HepG2 (cell line): ENCODE measurements around the gene MMP12.

Experiments
- ATF3 ChIP-seq: sonication (generic); formaldehyde crosslinking; IDR thresholded peaks from 2 replicates; pipeline ENCODE4 v1.4.0; 2020; ENCODE audit warnings: missing genetic modification reagents
- CERS6 ChIP-seq: sonication (generic); formaldehyde crosslinking; IDR thresholded peaks from 2 replicates; pipeline ENCODE4 v1.5.0; 2020; ENCODE audit warnings: missing genetic modification reagents
- FOXA1 ChIP-seq, 2 experiments: fragments of 450-650 bp in 1 of 2; sonication (generic) in 1 of 2; formaldehyde crosslinking in 1 of 2; IDR thresholded peaks; 2 replicates each; pipeline versions ENCODE4 v1.4.0 to v1.6.1; 2016 to 2020; ENCODE audit warnings: missing genetic modification reagents in 1 of 2
- HIC2 ChIP-seq: sonication (generic); formaldehyde crosslinking; IDR thresholded peaks from 2 replicates; pipeline ENCODE4 v1.9.0; 2022; ENCODE audit warnings: low read depth, missing genetic modification reagents
- POLR2AphosphoS5 ChIP-seq: IDR thresholded peaks from 2 replicates; pipeline ENCODE4 v1.6.1; 2012; ENCODE audit warnings: low read depth, low read length
- RARG ChIP-seq: sonication (generic); formaldehyde crosslinking; IDR thresholded peaks from 2 replicates; pipeline ENCODE4 v1.4.0; 2020; ENCODE audit warnings: low read depth, mild to moderate bottlenecking, missing genetic modification reagents
- ZFP36 ChIP-seq: fragments of 150-350 bp; IDR thresholded peaks from 2 replicates; pipeline ENCODE4 v1.6.1; 2018; ENCODE audit warnings: borderline replicate concordance, low read length, low read depth; ENCODE audit not compliant: partially characterized antibody
- ZNF354B ChIP-seq: sonication (generic); formaldehyde crosslinking; IDR thresholded peaks from 2 replicates; pipeline ENCODE4 v1.8.0; 2022; ENCODE audit warnings: mild to moderate bottlenecking, missing genetic modification reagents
- ZSCAN29 ChIP-seq: sonication (generic); formaldehyde crosslinking; conservative IDR thresholded peaks from 2 replicates; pipeline ENCODE4 v1.4.0; 2020; ENCODE audit warnings: mild to moderate bottlenecking, missing genetic modification reagents

GRCh38 chr11:102914238-102915043 lies 39.7 kb upstream of the MMP12 start:
- no peak for TF ChIP-seq ZNF354B
- no peak for TF ChIP-seq ZFP36
- no peak for TF ChIP-seq CERS6 (CRISPR knock-in tag)
- TF ChIP-seq FOXA1 (IDR thresholded peaks at IDR 0.05): no peak
- no peak for TF ChIP-seq FOXA1 (CRISPR knock-in tag; IDR thresholded peaks at IDR 0.05)
- no peak for TF ChIP-seq ATF3 (CRISPR knock-in tag)
- TF ChIP-seq RARG (CRISPR knock-in tag): no peak
- no peak for TF ChIP-seq POLR2AphosphoS5
- TF ChIP-seq ZSCAN29 (CRISPR knock-in tag): no peak
- no peak for TF ChIP-seq HIC2 (CRISPR knock-in tag)
